Measurements from ENCODE around the gene SUN2.
A peak's percentile ranks its signal among the peaks of the same experiment; 100 is the strongest.

Gene SUN2

GRCh38 chr22:38751422-38752346 lies 4.1 kb downstream of the SUN2 start:
- H3K9me3 Mint-ChIP-seq, result no peaks in the 10 kb centered on the region
- H3K36me3 Mint-ChIP-seq (ENCODE audit: low read depth), result peaks cover 83% of the 10 kb centered on the region
- peak overlapping the region; percentile 99 for H3K27ac Mint-ChIP-seq
- peak overlapping the region; percentile 88 for H3K4me3 Mint-ChIP-seq
- H3K27me3 Mint-ChIP-seq, result no peaks in the 10 kb centered on the region
- H3K4me1 Mint-ChIP-seq (ENCODE audit: low read depth), result peaks cover 60% of the 10 kb centered on the region
- DNase-seq, result peak; percentile 76

DNA sequence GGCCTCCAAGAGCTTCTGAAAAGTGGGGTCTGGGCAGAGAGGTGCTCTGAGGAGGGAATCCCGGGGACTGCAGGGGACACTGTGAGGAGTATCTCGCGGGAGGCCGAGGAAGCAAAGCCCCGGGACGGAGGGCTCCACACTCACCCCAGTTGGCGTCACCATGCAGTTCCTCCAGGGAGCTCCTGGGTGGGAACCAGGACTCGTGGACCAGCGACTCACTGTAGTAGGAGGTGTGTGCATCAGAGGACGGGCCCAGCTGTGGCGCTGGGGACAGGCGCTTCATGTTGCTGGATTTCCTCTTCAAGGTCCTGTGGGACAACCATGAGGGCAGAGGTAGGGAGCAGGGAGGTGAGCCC lies 4.8 kb downstream of the SUN2 start:
- Mint-ChIP-seq H3K27ac (peak overlapping the region; percentile 99), H3K27me3 (no peaks in the 10 kb centered on the region), H3K36me3 (ENCODE audit: low read depth) (peaks cover 86% of the 10 kb centered on the region), H3K4me3 (peak overlapping the region; percentile 88), H3K9me3 (no peaks in the 10 kb centered on the region), H3K4me1 (ENCODE audit: low read depth) (peaks cover 57% of the 10 kb centered on the region)
- DNase-seq, result no peak

DNA sequence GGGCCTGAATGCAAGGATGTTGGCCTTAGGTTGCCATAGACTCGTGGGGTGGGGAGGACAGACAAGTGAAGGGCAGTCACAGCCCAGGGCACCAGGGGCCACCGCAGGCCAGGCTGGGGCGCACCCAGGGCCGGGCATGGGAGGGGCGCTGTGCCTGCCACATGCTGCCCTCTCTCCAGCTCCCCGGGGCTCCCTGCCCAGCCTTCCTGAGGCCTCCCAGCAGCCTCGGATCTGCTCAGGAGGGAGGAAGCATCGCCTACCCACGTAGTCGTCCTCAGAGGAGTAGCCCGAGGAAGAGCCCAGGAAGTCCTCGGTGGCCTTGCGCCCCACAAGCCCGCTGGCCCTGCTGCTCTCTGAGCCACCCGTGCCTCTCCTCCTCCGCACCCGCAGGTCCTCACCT lies 5.2 kb downstream of the SUN2 start:
- H3K4me1 Mint-ChIP-seq (ENCODE audit: low read depth), result peaks cover 57% of the 10 kb centered on the region
- H3K27ac Mint-ChIP-seq, result peak overlapping the region; percentile 99
- no peaks in the 10 kb centered on the region for H3K9me3 Mint-ChIP-seq
- H3K4me3 Mint-ChIP-seq, result peak overlapping the region; percentile 88
- peaks cover 90% of the 10 kb centered on the region for H3K36me3 Mint-ChIP-seq (ENCODE audit: low read depth)
- DNase-seq, result no peak
- no peaks in the 10 kb centered on the region for H3K27me3 Mint-ChIP-seq

DNA sequence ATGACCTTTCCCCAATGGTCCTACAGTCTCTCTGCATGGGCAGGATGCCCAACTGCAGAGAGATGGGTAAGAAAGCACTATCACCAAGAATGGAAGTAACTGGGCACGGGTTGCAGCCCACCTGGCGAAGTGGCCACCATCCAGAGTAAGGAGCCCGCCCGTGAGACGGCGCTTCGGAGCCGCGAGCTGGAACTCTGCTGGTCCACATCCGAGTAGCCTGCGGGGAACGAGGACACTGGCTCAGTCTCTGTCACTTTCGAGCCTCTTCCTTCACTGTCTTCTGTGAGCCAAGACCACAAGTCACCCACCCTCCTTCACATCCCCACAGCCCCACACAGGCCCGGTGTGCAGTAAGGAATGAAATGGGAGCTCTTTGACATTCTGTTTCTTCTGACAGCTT lies 5.7 kb downstream of the SUN2 start:
- peaks cover 94% of the 10 kb centered on the region for H3K36me3 Mint-ChIP-seq (ENCODE audit: low read depth)
- peak overlapping the region; percentile 99 for H3K27ac Mint-ChIP-seq
- H3K4me3 Mint-ChIP-seq, result peak overlapping the region; percentile 88
- H3K4me1 Mint-ChIP-seq (ENCODE audit: low read depth), result peaks cover 61% of the 10 kb centered on the region
- H3K9me3 Mint-ChIP-seq, result no peaks in the 10 kb centered on the region
- no peak for DNase-seq
- no peaks in the 10 kb centered on the region for H3K27me3 Mint-ChIP-seq

DNA sequence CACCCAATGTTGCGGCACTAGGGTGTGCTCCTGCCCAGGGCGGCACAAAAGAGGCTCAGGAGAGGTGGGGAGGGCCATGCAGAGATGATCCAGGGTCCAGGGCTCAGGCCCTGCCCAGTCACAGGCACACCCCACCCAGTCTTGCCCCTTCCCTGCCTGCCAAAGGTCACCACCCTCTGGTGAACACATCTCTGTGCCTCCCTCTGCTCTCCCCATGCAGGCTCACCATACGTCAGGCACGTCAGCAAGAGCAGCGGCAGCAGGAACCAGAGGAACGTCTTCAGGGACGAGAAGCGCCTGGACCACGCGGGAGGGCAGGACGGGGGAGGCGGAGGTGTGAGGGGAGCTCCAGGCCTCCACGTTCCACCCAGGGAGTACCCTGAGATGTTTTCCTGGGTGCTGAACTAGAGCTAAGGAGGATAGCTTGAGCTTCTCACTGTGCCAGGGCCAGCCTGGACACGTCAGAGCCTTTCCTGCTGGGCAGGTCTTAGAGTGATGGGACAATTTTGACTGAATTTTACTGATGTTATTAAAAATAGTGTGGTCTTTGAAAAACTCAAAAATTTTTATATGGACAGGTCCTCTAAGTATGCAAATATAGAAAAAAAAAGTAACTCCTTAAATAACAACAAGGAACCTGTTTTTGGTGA lies 7.2 kb downstream of the SUN2 start:
- peaks cover 54% of the 10 kb centered on the region for H3K4me1 Mint-ChIP-seq (ENCODE audit: low read depth)
- DNase-seq, result no peak

GRCh38 chr22:38745676-38746460 lies 9.9 kb downstream of the SUN2 start:
- Mint-ChIP-seq H3K4me3 (no peak overlapping the region), H3K9me3 (no peaks in the 10 kb centered on the region), H3K27ac (peak overlapping the region; percentile 85), H3K4me1 (ENCODE audit: low read depth) (peaks cover 40% of the 10 kb centered on the region), H3K27me3 (no peaks in the 10 kb centered on the region), H3K36me3 (ENCODE audit: low read depth) (peaks cover 97% of the 10 kb centered on the region)
- DNase-seq, result no peak

More for the DNA sequence above, 7.2 kb downstream of the SUN2 start:
- Mint-ChIP-seq H3K9me3 (no peaks in the 10 kb centered on the region), H3K36me3 (ENCODE audit: low read depth) (peaks cover 95% of the 10 kb centered on the region), H3K27me3 (no peaks in the 10 kb centered on the region), H3K4me3 (no peak overlapping the region), H3K27ac (peak overlapping the region; percentile 99)

- no peaks in the 10 kb centered on the region for H3K27me3 Mint-ChIP-seq
These were observed 10.8 kb downstream of the SUN2 start for GRCh38 chr22:38744981-38745380.

DNA sequence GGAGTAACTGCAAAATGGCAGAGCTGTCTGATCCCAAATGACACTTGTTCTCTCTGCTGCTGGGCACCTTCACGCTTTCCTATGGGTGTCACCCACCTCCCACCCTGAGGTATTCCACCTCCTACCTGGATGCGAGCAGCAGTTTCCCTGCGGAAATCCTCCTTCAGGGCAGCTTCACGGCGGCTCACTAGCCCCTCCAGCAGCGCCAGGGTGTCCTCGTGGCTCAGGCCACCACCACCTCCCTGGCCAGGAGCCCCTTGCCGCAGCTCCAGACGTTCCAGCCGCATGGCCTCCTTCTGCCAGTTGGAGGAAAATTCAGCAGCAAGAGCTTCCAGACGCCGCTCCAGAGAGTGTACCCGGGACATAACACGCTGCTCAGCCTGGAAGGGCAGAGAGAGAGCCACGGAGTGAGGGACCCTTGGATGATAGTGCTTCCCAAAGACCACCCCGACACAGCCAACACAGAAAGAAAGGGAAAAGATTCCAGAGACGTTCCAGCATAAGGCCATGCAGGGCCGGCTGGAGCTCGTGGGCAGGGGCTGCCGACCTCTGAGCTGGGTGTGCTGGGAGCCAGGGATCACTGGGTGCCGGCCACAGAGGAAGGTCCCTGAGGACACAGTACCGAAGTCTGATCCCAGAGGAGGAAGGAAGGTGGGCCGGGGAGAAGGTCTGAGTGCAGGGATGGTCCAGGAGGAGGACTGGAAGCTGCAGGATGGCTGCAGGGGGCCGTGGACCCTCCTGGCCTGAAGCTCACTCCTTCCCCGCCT lies 13.4 kb downstream of the SUN2 start:
- peaks cover 98% of the 10 kb centered on the region for H3K36me3 Mint-ChIP-seq (ENCODE audit: low read depth)
- no peak overlapping the region for H3K4me3 Mint-ChIP-seq
- no peaks in the 10 kb centered on the region for H3K27me3 Mint-ChIP-seq
- no peaks in the 10 kb centered on the region for H3K9me3 Mint-ChIP-seq
- no peak for DNase-seq
- peaks cover 32% of the 10 kb centered on the region for H3K4me1 Mint-ChIP-seq (ENCODE audit: low read depth)
- peak overlapping the region; percentile 79 for H3K27ac Mint-ChIP-seq

More at GRCh38 chr22:38744981-38745380, 10.8 kb downstream of the SUN2 start:
- no peaks in the 10 kb centered on the region for H3K9me3 Mint-ChIP-seq
- peaks cover 33% of the 10 kb centered on the region for H3K4me1 Mint-ChIP-seq (ENCODE audit: low read depth)
- DNase-seq, result no peak
- H3K4me3 Mint-ChIP-seq, result no peak overlapping the region
- H3K27ac Mint-ChIP-seq, result peak overlapping the region; percentile 85
- H3K36me3 Mint-ChIP-seq (ENCODE audit: low read depth), result peaks cover 98% of the 10 kb centered on the region

DNA sequence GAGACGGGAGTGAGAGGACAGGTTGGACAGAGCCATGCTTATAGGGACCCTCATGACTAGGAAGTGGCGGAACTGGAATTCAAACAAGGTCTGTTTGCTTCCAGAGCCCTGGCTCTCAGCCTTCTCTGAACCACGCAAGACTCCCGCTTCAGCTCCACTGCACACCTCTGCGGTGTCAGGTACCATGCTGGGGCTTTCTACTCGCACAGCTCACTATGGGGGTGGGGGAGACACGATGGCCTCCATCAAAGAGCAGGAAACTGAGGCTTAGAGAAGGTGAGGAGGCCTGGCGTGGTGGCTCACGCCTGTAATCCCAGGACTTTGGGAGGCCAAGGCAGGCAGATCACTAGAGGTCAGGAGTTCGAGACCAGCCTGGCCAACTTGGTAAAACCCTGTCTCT lies 14.2 kb downstream of the SUN2 start:
- H3K4me1 Mint-ChIP-seq (ENCODE audit: low read depth), result peaks cover 38% of the 10 kb centered on the region
- H3K9me3 Mint-ChIP-seq, result no peaks in the 10 kb centered on the region
- H3K36me3 Mint-ChIP-seq (ENCODE audit: low read depth), result peaks cover 100% of the 10 kb centered on the region
- no peak for DNase-seq
- no peak overlapping the region for H3K4me3 Mint-ChIP-seq
- H3K27me3 Mint-ChIP-seq, result no peaks in the 10 kb centered on the region
- peak overlapping the region; percentile 79 for H3K27ac Mint-ChIP-seq

DNA sequence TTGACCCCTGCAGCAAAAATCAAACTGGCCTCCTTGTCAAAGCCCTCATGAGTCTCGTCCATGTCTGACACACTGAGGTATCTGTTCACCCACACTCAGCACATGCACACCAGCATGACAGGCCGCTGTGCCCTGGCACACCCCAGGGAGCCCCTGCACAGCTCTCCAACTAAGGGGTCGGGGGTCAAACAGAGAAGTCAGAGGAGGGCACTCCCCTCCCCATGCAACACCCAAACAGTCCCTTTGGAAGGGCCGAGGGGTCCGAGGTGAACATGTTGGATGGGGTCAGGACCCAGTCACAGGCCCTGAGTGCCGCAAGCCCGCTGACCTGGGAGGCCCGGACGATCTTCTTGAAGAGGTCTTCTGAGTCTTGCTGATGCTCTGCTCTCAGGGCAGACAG lies 14.6 kb downstream of the SUN2 start:
- Mint-ChIP-seq H3K36me3 (ENCODE audit: low read depth) (peaks cover 100% of the 10 kb centered on the region), H3K27ac (peak overlapping the region; percentile 79), H3K27me3 (no peaks in the 10 kb centered on the region), H3K4me1 (ENCODE audit: low read depth) (peaks cover 41% of the 10 kb centered on the region), H3K9me3 (no peaks in the 10 kb centered on the region), H3K4me3 (no peak overlapping the region)
- no peak for DNase-seq

DNA sequence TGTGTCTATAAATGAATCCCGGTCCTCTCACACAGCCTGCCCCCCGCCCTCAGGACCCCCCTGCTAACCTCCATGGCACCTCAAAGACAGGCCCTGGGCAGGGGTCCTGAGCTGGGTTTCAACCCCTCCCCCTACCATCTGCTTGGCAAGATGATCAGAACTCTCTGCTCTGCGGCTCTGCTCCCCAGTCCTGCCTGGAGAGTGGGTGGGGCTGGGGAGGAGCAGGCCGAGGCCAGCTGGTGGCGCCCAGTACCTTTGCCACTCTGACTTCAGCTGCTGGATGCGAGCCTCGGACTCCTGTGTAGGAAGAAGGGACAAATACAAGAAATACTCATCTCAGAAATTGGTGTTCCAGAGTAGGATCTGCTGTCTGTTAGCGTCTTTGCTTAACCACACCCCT lies 15.0 kb downstream of the SUN2 start:
- Mint-ChIP-seq H3K36me3 (ENCODE audit: low read depth) (peaks cover 100% of the 10 kb centered on the region), H3K9me3 (no peaks in the 10 kb centered on the region), H3K27ac (peak overlapping the region; percentile 79)

DNA sequence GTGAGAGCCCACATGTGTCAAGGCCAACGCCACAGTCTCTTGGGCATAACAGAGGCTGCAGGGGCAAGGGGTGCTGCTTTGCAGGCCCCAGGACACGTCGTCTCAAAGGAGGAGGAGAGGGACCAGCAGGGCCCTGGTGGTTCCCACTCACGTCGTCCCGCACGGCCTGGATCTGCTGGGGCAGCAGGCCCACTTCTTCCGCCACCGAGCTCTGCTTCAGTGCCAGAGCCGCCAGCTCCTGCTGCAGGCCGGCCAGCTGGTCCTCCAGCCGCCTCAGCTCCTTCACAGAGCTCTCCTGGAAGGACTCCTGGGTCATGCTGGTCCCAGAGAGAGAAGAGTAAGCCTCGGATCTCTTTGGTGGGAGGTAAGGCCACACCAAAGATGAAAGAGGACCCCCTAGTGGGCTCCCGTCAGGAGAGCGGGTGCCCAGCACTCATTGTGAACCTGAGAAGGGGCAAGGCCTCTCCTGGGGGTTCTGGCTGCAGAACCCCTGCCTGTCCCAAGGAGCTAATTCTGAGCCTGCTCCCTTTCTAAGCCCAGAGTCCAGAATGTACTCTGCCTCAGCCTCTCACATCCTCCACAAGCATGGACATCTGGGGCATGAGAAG lies 15.6 kb downstream of the SUN2 start:
- Mint-ChIP-seq H3K4me1 (ENCODE audit: low read depth) (peaks cover 45% of the 10 kb centered on the region), H3K36me3 (ENCODE audit: low read depth) (peaks cover 100% of the 10 kb centered on the region), H3K9me3 (no peaks in the 10 kb centered on the region), H3K27ac (peak overlapping the region; percentile 79), H3K27me3 (no peaks in the 10 kb centered on the region), H3K4me3 (no peak overlapping the region)
- no peak for DNase-seq

More for the DNA sequence above, 15.0 kb downstream of the SUN2 start:
- Mint-ChIP-seq H3K4me3 (no peak overlapping the region), H3K4me1 (ENCODE audit: low read depth) (peaks cover 45% of the 10 kb centered on the region), H3K27me3 (no peaks in the 10 kb centered on the region)
- no peak for DNase-seq

GRCh38 chr22:38739300-38740055 lies 16.3 kb downstream of the SUN2 start:
- H3K36me3 Mint-ChIP-seq (ENCODE audit: low read depth), result peaks cover 100% of the 10 kb centered on the region
- peaks cover 47% of the 10 kb centered on the region for H3K4me1 Mint-ChIP-seq (ENCODE audit: low read depth)
- peak overlapping the region; percentile 83 for H3K27ac Mint-ChIP-seq
- no peak overlapping the region for H3K4me3 Mint-ChIP-seq
- no peaks in the 10 kb centered on the region for H3K27me3 Mint-ChIP-seq
- no peaks in the 10 kb centered on the region for H3K9me3 Mint-ChIP-seq
- DNase-seq, result no peak

All from activated T-cell treated with anti-CD3 and anti-CD28 coated beads, Interleukin-2, amount 50 U/mL, for 24 hours (primary cell).